Esophagus muscularis mucosa (tissue), 4 donors: ENCODE measurements around the gene LARGE1.
"Not testable (repeated sequence)": the region's sequence is repeated elsewhere in the genome, so short reads cannot be mapped to it uniquely, and the experiment has no call there.

Source experiments
- EP300 ChIP-seq: sonication (generic); formaldehyde crosslinking; IDR thresholded peaks from one replicate; pipeline ENCODE4 v1.6.1; 2017; ENCODE audit warnings: antibody characterized with exemption
- POLR2AphosphoS5 ChIP-seq, 2 donors: sonication (generic); formaldehyde crosslinking; IDR thresholded peaks; one replicate each; pipeline ENCODE4 v1.6.1; 2017; ENCODE audit warnings: antibody characterized with exemption in 2 of 2
- TF ChIP-seq, protein P1 (sequence below), 3 experiments: fragments of 200-600 bp in 2 of 3; fragments of 450-650 bp in 1 of 3; sonication (generic) in 2 of 3; IDR thresholded peaks; one replicate each; pipeline ENCODE4 v1.5.1; 2017 to 2019; ENCODE audit warnings: antibody characterized with exemption in 3 of 3, mild to moderate bottlenecking in 2 of 3, moderate library complexity in 1 of 3

DNA sequence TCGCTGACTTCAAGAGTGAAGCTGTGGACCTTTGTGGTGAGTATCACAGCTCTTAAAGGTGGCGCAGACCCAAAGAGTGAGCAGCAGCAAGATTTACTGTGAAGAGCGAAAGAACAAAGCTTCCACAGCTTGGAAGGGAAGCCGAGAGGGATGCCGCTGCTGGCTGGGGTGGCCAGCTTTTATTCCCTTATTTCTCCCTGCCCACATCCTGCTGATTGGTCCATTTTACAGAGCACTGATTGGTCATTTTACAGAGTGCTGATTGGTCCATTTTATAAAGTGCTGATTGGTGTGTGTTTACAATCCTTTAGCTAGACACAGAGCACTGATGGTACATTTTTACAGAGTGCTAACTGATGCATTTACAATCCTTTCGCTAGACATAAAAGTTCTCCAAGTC lies 353.8 kb downstream of the LARGE1 start:
- TF ChIP-seq, protein P1, sequence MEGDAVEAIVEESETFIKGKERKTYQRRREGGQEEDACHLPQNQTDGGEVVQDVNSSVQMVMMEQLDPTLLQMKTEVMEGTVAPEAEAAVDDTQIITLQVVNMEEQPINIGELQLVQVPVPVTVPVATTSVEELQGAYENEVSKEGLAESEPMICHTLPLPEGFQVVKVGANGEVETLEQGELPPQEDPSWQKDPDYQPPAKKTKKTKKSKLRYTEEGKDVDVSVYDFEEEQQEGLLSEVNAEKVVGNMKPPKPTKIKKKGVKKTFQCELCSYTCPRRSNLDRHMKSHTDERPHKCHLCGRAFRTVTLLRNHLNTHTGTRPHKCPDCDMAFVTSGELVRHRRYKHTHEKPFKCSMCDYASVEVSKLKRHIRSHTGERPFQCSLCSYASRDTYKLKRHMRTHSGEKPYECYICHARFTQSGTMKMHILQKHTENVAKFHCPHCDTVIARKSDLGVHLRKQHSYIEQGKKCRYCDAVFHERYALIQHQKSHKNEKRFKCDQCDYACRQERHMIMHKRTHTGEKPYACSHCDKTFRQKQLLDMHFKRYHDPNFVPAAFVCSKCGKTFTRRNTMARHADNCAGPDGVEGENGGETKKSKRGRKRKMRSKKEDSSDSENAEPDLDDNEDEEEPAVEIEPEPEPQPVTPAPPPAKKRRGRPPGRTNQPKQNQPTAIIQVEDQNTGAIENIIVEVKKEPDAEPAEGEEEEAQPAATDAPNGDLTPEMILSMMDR (IDR thresholded peaks at IDR 0.05) = not testable (repeated sequence)
- not testable (repeated sequence) for TF ChIP-seq POLR2AphosphoS5 (IDR thresholded peaks at IDR 0.05); EP300
